Stimulated activated CD8-positive, alpha-beta memory T cell treated with anti-CD3 and anti-CD28 coated beads, Interleukin-2, amount 100 ng/mL, for 1 hour (primary cell): ENCODE data around the gene POLR3A.
"Not testable (repeated sequence)": the region's sequence is repeated elsewhere in the genome, so short reads cannot be mapped to it uniquely, and the experiment has no call there.

Experiments used
- DNase-seq, 2 donors: peaks; one replicate each; pipeline ENCODE4 v3.0.0-alpha.2; 2020; ENCODE audit warnings: low read depth in 2 of 2

The POLR3A gene

GRCh38 chr10:78029269-78030226 lies at the start of gene POLR3A:
POLR3A (minus strand) TSS chr10:78029515; CDS start chr10:78029407, 108 bp downstream.
- peak; percentile 74 to 84 for DNase-seq

GRCh38 chr10:78078539-78079330 lies 49.4 kb upstream of the POLR3A start:
- no peak for DNase-seq

- not testable (repeated sequence) for DNase-seq
Measured at GRCh38 chr10:78075806-78076205, 46.5 kb upstream of the POLR3A start.

GRCh38 chr10:78072504-78072903 lies 43.2 kb upstream of the POLR3A start:
- DNase-seq, result no peak

GRCh38 chr10:78071857-78072179 lies 42.5 kb upstream of the POLR3A start:
- DNase-seq, result no peak

- no peak for DNase-seq
Measured at GRCh38 chr10:78071140-78071856, 42.0 kb upstream of the POLR3A start.

- no peak for DNase-seq
Measured at GRCh38 chr10:78070726-78071125, 41.4 kb upstream of the POLR3A start.

GRCh38 chr10:78070064-78070463 lies 40.7 kb upstream of the POLR3A start:
- not testable (repeated sequence) for DNase-seq

- DNase-seq, result no peak
Measured at GRCh38 chr10:78069151-78069550, 39.8 kb upstream of the POLR3A start.

GRCh38 chr10:78066728-78067430 lies 37.6 kb upstream of the POLR3A start:
- no peak for DNase-seq

- DNase-seq, result no peak
Measured at GRCh38 chr10:78066012-78066411, 36.7 kb upstream of the POLR3A start.

GRCh38 chr10:78065611-78066010 lies 36.3 kb upstream of the POLR3A start:
- no peak for DNase-seq

- DNase-seq, result not testable (repeated sequence)
Measured at GRCh38 chr10:78064919-78065318, 35.6 kb upstream of the POLR3A start.

GRCh38 chr10:78063236-78063635 lies 33.9 kb upstream of the POLR3A start:
- no peak for DNase-seq

- no peak for DNase-seq
Measured at GRCh38 chr10:78062296-78062695, 33.0 kb upstream of the POLR3A start.

- DNase-seq, result no peak
Measured at GRCh38 chr10:78059906-78060702, 30.8 kb upstream of the POLR3A start.

- DNase-seq, result no peak
Measured at GRCh38 chr10:78058562-78058961, 29.2 kb upstream of the POLR3A start.

- no peak for DNase-seq
Measured at GRCh38 chr10:78053211-78053868, 24.0 kb upstream of the POLR3A start.

- DNase-seq, result no peak
Measured at GRCh38 chr10:78049851-78050250, 20.5 kb upstream of the POLR3A start.

- peak; percentile 61 to 68 for DNase-seq
Measured at GRCh38 chr10:78047314-78047891, 18.1 kb upstream of the POLR3A start.
